GM23248 (cell line): ENCODE measurements around the gene JSRP1. TPM values are rescaled to one million over a fixed set of nuclear protein-coding genes. Genes with fewer than 3 reads are reported as not detected.

ENCODE experiments used
- DNase-seq: peaks from one replicate; pipeline ENCODE4 v3.0.0-alpha.2; 2015
- H2AFZ ChIP-seq: fragments of 200-600 bp; sonication (generic); 2 replicates; pipeline ENCODE4 v1.6.1; 2016; ENCODE audit warnings: antibody characterized with exemption
- H3F3A ChIP-seq: fragments of 200-600 bp; sonication (generic); 2 replicates; pipeline ENCODE4 v1.6.1; 2016; ENCODE audit warnings: mild to moderate bottlenecking, antibody characterized with exemption, mixed run types; ENCODE audit not compliant: insufficient read depth
- H3K27ac ChIP-seq: fragments of 200-600 bp; sonication (generic); 2 replicates; pipeline ENCODE4 v1.5.1; 2016; ENCODE audit warnings: mild to moderate bottlenecking
- H3K27me3 ChIP-seq: fragments of 200-600 bp; sonication (generic); replicated peaks from 2 replicates; pipeline ENCODE4 v1.6.1; 2016; ENCODE audit warnings: mild to moderate bottlenecking; ENCODE audit not compliant: insufficient read depth
- H3K36me3 ChIP-seq: fragments of 200-600 bp; sonication (generic); 2 replicates; pipeline ENCODE4 v1.6.1; 2016; ENCODE audit warnings: low read depth, mild to moderate bottlenecking
- H3K4me1 ChIP-seq: fragments of 200-600 bp; sonication (generic); 2 replicates; pipeline ENCODE4 v1.6.1; 2016; ENCODE audit warnings: mild to moderate bottlenecking; ENCODE audit not compliant: insufficient read depth
- H3K4me2 ChIP-seq: fragments of 200-600 bp; sonication (generic); one replicate; pipeline ENCODE4 v1.6.1; 2016; ENCODE audit warnings: mild to moderate bottlenecking; ENCODE audit not compliant: unreplicated experiment
- H3K4me3 ChIP-seq: fragments of 200-600 bp; sonication (generic); 2 replicates; pipeline ENCODE4 v1.5.1; 2016; ENCODE audit warnings: mild to moderate bottlenecking
- H3K79me2 ChIP-seq: fragments of 200-600 bp; sonication (generic); 2 replicates; pipeline ENCODE4 v1.6.1; 2016; ENCODE audit warnings: mild to moderate bottlenecking; ENCODE audit not compliant: insufficient read depth
- H3K9ac ChIP-seq: fragments of 200-600 bp; sonication (generic); 2 replicates; pipeline ENCODE4 v1.6.1; 2016; ENCODE audit warnings: mild to moderate bottlenecking
- H3K9me2 ChIP-seq: fragments of 200-600 bp; sonication (generic); 2 replicates; pipeline ENCODE4 v1.6.1; 2016; ENCODE audit warnings: mixed run types, mild to moderate bottlenecking, moderate library complexity; ENCODE audit not compliant: insufficient read depth
- H3K9me3 ChIP-seq: fragments of 200-600 bp; sonication (generic); one replicate; pipeline ENCODE4 v1.6.1; 2017; ENCODE audit warnings: low read depth
- H4K20me1 ChIP-seq: fragments of 200-600 bp; sonication (generic); 2 replicates; pipeline ENCODE4 v1.6.0; 2016; ENCODE audit not compliant: insufficient read depth
- EZH2 ChIP-seq: fragments of 200-600 bp; sonication (generic); IDR thresholded peaks from 2 replicates; pipeline ENCODE4 v1.6.1; 2018; ENCODE audit warnings: antibody characterized with exemption, mild to moderate bottlenecking; ENCODE audit not compliant: insufficient read depth, poor library complexity, severe bottlenecking
- EZH2phosphoT487 ChIP-seq: fragments of 200-600 bp; sonication (generic); IDR thresholded peaks from 2 replicates; pipeline ENCODE4 v1.6.1; 2018; ENCODE audit warnings: antibody characterized with exemption, moderate library complexity, mild to moderate bottlenecking, low read depth; ENCODE audit not compliant: insufficient read depth
- WGBS, 2 experiments: methylation state at CpG; one replicate each; pipeline ENCODE4 v1.1.6; 2015 to 2017; ENCODE audit warnings: low lambda C conversion rate in 2 of 2, low coverage in 1 of 2; ENCODE audit errors: missing lambda C conversion rate in 2 of 2; 5-methylcytosine and 5-hydroxymethylcytosine counted together
- in situ Hi-C: fragments of 300-500 bp; cut with MboI; formaldehyde crosslinking; loops from 2 replicates; pipeline ENCODE4 v1.15.0; 2020
- polyA plus RNA-seq: library from polyadenylated mRNA; unstranded; fragments of >200 nt; fragmentation: Nextera tagmentation; extraction: Ambion mirVana; gene quantifications from 2 replicates; pipeline ENCODE4 v1.2.1, GENCODE V29; 2016
- total RNA-seq: library from RNA; depleted of rRNA; stranded (reverse); fragments of >200 nt; shearing (Covaris generic); gene quantifications from 2 replicates; pipeline ENCODE4 v1.2.3, GENCODE V29; 2014

Gene JSRP1
- total and polyA plus RNA-seq, 2 experiments from 2014 or later, result not detected

DNA sequence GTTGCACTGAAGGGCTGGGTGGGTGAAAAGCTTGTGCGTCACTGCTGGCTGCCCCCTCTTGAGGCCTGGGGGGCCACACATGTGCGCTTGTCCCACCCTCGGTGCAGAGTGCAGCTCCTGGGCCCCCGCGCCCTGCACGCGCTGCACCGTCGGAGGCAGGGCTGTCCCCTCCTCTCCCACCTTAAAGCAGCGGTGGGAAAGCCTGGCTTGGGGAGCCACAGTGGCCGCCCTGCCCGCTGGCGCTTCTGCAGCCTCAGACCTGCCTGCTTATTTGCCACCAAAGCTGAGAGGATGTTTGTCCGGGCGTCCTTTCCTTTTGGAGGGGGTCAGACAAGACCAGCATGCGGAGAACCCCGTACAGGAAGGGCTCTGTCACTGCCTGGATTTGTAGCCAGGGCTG is 46.8 kb downstream of the JSRP1 start:
- Histone ChIP-seq H4K20me1 (no peaks in the 10 kb centered on the region), H3K27me3 (no peaks in the 10 kb centered on the region), H3K4me1 (peaks cover 14% of the 10 kb centered on the region), H3F3A (peaks cover 10% of the 10 kb centered on the region; the same call in 1 of the 2 replicates), H3K4me2 (no peak overlapping the region), H3K79me2 (peaks cover 41% of the 10 kb centered on the region), H2AFZ (no peak overlapping the region), H3K9me3 (no peaks in the 10 kb centered on the region), H3K4me3 (no peak overlapping the region), H3K36me3 (no peaks in the 10 kb centered on the region; the same call in 1 of the 2 replicates), H3K27ac (peak overlapping the region; percentile 71), H3K9ac (peak overlapping the region; percentile 63; the same call in 1 of the 2 replicates), H3K9me2 (no peaks in the 10 kb centered on the region)
- no peak for TF ChIP-seq EZH2phosphoT487
- TF ChIP-seq EZH2, result no peak
- 93 to 94% methylated on average over 15 of the region's 17 CpGs for WGBS, 2 experiments
- no peak for DNase-seq
- in situ Hi-C loops, result no loop called here

DNA sequence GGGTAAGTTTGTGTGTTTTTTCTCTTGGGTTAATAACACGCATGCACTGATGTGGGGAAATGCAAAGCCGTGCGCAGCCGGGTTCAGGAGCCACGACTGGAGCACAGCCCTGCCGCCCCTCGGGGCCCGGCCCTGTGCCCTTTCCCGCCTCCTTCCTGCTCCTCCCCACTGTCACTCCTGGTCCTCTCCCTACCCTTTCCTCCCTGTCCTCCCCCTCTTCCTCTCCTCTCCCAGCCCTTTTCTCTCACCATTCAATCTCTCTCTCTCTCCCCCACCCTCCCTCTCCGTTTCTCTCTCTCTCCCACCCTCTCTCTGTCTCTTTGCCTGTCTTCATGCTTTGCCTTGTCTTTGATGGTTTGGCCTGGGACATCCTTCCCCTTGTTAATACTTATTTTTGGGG is 47.2 kb downstream of the JSRP1 start:
- WGBS, 2 experiments, result 44 to 45% methylated on average over 6 to 10 of the region's 10 CpGs
- TF ChIP-seq EZH2, result no peak
- no peak for TF ChIP-seq EZH2phosphoT487
- no peaks in the 10 kb centered on the region for H3K9me2 ChIP-seq
- peak overlapping the region; percentile 62 for H3K4me2 ChIP-seq
- H3K79me2 ChIP-seq, result peaks cover 46% of the 10 kb centered on the region
- peaks cover 10% of the 10 kb centered on the region; the same call in 1 of the 2 replicates for H3F3A ChIP-seq
- no peak overlapping the region for H2AFZ ChIP-seq
- in situ Hi-C loops, result no loop called here
- H3K36me3 ChIP-seq, result no peaks in the 10 kb centered on the region; the same call in 1 of the 2 replicates
- no peaks in the 10 kb centered on the region for H3K9me3 ChIP-seq
- peak overlapping the region; percentile 63 for H3K9ac ChIP-seq
- H3K27me3 ChIP-seq, result no peaks in the 10 kb centered on the region
- H3K4me3 ChIP-seq, result no peak overlapping the region
- H3K4me1 ChIP-seq, result peaks cover 14% of the 10 kb centered on the region
- no peak for DNase-seq
- H4K20me1 ChIP-seq, result no peaks in the 10 kb centered on the region
- peak overlapping the region; percentile 71 for H3K27ac ChIP-seq

DNA sequence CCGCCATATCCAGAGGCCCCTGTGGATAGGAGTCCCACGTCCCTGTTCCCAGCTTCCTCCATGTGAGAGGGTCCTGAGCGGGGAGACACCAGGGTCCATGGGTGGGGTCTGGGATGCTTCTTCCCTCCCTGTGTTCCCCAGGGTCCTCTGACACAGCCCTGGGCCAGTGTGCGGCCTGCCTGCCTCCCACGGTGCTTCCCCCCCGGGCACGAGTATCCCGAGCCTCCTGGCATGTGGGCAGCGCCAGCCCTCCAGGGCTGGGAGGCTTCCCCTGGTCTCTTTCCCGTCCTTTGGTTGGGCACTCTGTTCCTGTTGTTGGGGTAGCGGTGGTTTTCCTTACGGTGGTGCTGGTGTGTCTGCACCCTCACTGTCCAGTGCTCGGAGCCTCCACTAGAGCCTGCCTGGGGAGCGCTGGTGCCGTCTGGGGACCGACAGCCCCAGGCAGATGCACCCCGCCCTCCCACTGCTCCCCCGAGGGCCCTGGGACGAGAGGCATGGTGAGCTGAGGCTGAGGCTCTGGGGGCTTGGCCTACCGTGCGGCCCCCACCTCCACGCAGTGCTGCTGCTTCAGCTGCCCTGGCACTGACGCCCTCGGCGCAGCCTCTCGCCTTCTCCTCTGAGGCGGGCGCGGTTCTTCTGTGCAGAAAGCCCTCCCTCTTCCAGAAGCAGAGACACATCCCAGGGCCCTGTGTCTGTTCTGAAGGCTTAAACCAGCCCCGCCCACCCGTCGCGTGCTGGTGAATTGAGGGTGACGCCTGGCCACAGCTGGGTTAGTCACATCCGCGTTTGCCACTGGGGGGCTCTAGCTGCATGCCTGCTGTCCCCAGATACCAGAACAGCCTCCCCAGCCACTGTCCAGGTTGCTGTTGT is 48.0 kb downstream of the JSRP1 start:
- Histone ChIP-seq H3K9me3 (no peaks in the 10 kb centered on the region), H3K9ac (peak overlapping the region; percentile 63), H3K9me2 (no peaks in the 10 kb centered on the region), H3K4me2 (peak overlapping the region; percentile 62), H3K27ac (peak overlapping the region; percentile 71), H3F3A (peaks cover 10% of the 10 kb centered on the region; the same call in 1 of the 2 replicates), H3K4me3 (peak overlapping the region; percentile 34; the same call in 1 of the 2 replicates), H3K36me3 (no peaks in the 10 kb centered on the region; the same call in 1 of the 2 replicates), H2AFZ (no peak overlapping the region), H3K4me1 (peaks cover 14% of the 10 kb centered on the region), H4K20me1 (no peaks in the 10 kb centered on the region), H3K27me3 (no peaks in the 10 kb centered on the region), H3K79me2 (peaks cover 53% of the 10 kb centered on the region)
- WGBS, 2 experiments, result 17 to 19% methylated on average over 31 to 35 of the region's 36 CpGs
- no peak for TF ChIP-seq EZH2
- no peak for TF ChIP-seq EZH2phosphoT487
- peak; percentile 97 for DNase-seq
- in situ Hi-C loops, result no loop called here

DNA sequence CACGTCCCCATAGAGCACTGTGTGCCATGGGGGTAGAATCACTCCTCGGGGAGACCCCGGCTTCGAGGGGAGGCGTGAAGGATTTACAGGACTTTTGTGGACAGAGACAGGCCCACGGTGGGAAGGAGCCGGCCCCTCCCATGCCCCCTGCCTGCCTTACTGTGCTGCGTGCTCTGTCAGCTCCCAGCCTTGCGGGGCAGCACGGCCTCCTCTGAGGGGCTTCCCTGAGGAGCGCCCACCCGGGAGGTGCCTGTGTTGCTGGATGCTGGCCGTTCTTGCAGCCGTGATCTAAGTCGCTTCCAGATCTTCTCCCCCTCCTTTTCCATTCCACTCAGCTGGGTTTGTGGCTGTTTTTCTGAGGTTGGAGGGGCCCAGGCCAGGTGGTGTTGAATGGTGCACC is 49.2 kb downstream of the JSRP1 start:
- WGBS, 2 experiments, result 94 to 95% methylated on average over 13 to 15 of the region's 15 CpGs
- DNase-seq, result no peak
- no peak for TF ChIP-seq EZH2phosphoT487
- TF ChIP-seq EZH2, result no peak
- no peaks in the 10 kb centered on the region for H3K9me3 ChIP-seq
- H3K9me2 ChIP-seq, result no peaks in the 10 kb centered on the region
- no peaks in the 10 kb centered on the region; the same call in 1 of the 2 replicates for H3K36me3 ChIP-seq
- no peaks in the 10 kb centered on the region for H4K20me1 ChIP-seq
- peaks cover 58% of the 10 kb centered on the region for H3K79me2 ChIP-seq
- H3K4me3 ChIP-seq, result no peak overlapping the region
- H3K4me1 ChIP-seq, result peaks cover 14% of the 10 kb centered on the region
- H3K4me2 ChIP-seq, result no peak overlapping the region
- H3F3A ChIP-seq, result peaks cover 10% of the 10 kb centered on the region; the same call in 1 of the 2 replicates
- H3K27me3 ChIP-seq, result no peaks in the 10 kb centered on the region
- H3K9ac ChIP-seq, result no peak overlapping the region
- H3K27ac ChIP-seq, result no peak overlapping the region
- no peak overlapping the region for H2AFZ ChIP-seq
- in situ Hi-C loops, result no loop called here
